Activated naive CD4-positive, alpha-beta T cell treated with anti-CD3 and anti-CD28 coated beads, Interleukin-2, amount 50 U/mL, for 24 hours (primary cell): ENCODE measurements around the gene PPM1F.
"Not testable (repeated sequence)": the region's sequence is repeated elsewhere in the genome, so short reads cannot be mapped to it uniquely, and the experiment has no call there.

Experiments used
- H3K27ac Mint-ChIP-seq: one replicate; pipeline ENCODE4 v1.8.0; 2021; ENCODE audit warnings: mild to moderate bottlenecking, mixed read lengths
- H3K27me3 Mint-ChIP-seq: one replicate; pipeline ENCODE4 v1.8.0; 2021; ENCODE audit warnings: mixed read lengths
- H3K36me3 Mint-ChIP-seq: one replicate; pipeline ENCODE4 v1.8.0; 2021; ENCODE audit warnings: mixed read lengths
- H3K4me1 Mint-ChIP-seq: one replicate; pipeline ENCODE4 v1.8.0; 2021; ENCODE audit warnings: mixed read lengths
- H3K4me3 Mint-ChIP-seq: one replicate; pipeline ENCODE4 v1.8.0; 2021; ENCODE audit warnings: mild to moderate bottlenecking, mixed read lengths
- H3K9me3 Mint-ChIP-seq: one replicate; pipeline ENCODE4 v1.8.0; 2021; ENCODE audit warnings: mixed read lengths

PPM1F gene

GRCh38 chr22:21940521-21940920, 12.1 kb downstream of the PPM1F start:
- no peaks in the 10 kb centered on the region for H3K36me3 Mint-ChIP-seq
- no peaks in the 10 kb centered on the region for H3K27me3 Mint-ChIP-seq
- peaks cover 39% of the 10 kb centered on the region for H3K4me1 Mint-ChIP-seq
- no peak overlapping the region for H3K4me3 Mint-ChIP-seq
- no peak overlapping the region for H3K27ac Mint-ChIP-seq
- no peaks in the 10 kb centered on the region for H3K9me3 Mint-ChIP-seq

GRCh38 chr22:21939935-21940334, 12.7 kb downstream of the PPM1F start:
- H3K4me3 Mint-ChIP-seq, H3K9me3 Mint-ChIP-seq, H3K36me3 Mint-ChIP-seq, H3K27me3 Mint-ChIP-seq: not testable (repeated sequence)
- Mint-ChIP-seq H3K27ac (peak overlapping the region; percentile 70), H3K4me1 (peaks cover 39% of the 10 kb centered on the region)

- H3K27ac Mint-ChIP-seq = peak overlapping the region; percentile 70
- H3K36me3 Mint-ChIP-seq = peaks cover 1% of the 10 kb centered on the region
- no peaks in the 10 kb centered on the region for H3K27me3 Mint-ChIP-seq
- no peaks in the 10 kb centered on the region for H3K9me3 Mint-ChIP-seq
- H3K4me1 Mint-ChIP-seq = peaks cover 39% of the 10 kb centered on the region
- peak overlapping the region; percentile 30 for H3K4me3 Mint-ChIP-seq
Observed at GRCh38 chr22:21939461-21939913, 13.2 kb downstream of the PPM1F start.

GRCh38 chr22:21938906-21939305, 13.7 kb downstream of the PPM1F start:
- peaks cover 1% of the 10 kb centered on the region for H3K36me3 Mint-ChIP-seq
- no peaks in the 10 kb centered on the region for H3K9me3 Mint-ChIP-seq
- no peak overlapping the region for H3K27ac Mint-ChIP-seq
- peaks cover 39% of the 10 kb centered on the region for H3K4me1 Mint-ChIP-seq
- no peaks in the 10 kb centered on the region for H3K27me3 Mint-ChIP-seq
- peak overlapping the region; percentile 82 for H3K4me3 Mint-ChIP-seq

- H3K36me3 Mint-ChIP-seq = peaks cover 1% of the 10 kb centered on the region
- H3K4me3 Mint-ChIP-seq = peak overlapping the region; percentile 82
- no peaks in the 10 kb centered on the region for H3K27me3 Mint-ChIP-seq
- H3K4me1 Mint-ChIP-seq = peaks cover 39% of the 10 kb centered on the region
- no peaks in the 10 kb centered on the region for H3K9me3 Mint-ChIP-seq
- H3K27ac Mint-ChIP-seq = peak overlapping the region; percentile 68
Observed at GRCh38 chr22:21938071-21938822, 14.4 kb downstream of the PPM1F start.

GRCh38 chr22:21937821-21938070, 14.9 kb downstream of the PPM1F start:
- Mint-ChIP-seq H3K27me3 (no peaks in the 10 kb centered on the region), H3K27ac (peak overlapping the region; percentile 68), H3K4me1 (peaks cover 35% of the 10 kb centered on the region), H3K4me3 (peak overlapping the region; percentile 82), H3K9me3 (no peaks in the 10 kb centered on the region), H3K36me3 (peaks cover 1% of the 10 kb centered on the region)

- no peaks in the 10 kb centered on the region for H3K27me3 Mint-ChIP-seq
- peaks cover 29% of the 10 kb centered on the region for H3K4me1 Mint-ChIP-seq
- H3K9me3 Mint-ChIP-seq = no peaks in the 10 kb centered on the region
- no peak overlapping the region for H3K4me3 Mint-ChIP-seq
- H3K36me3 Mint-ChIP-seq = peaks cover 1% of the 10 kb centered on the region
- no peak overlapping the region for H3K27ac Mint-ChIP-seq
Observed at GRCh38 chr22:21937041-21937820, 15.4 kb downstream of the PPM1F start.

GRCh38 chr22:21936151-21936775, 16.4 kb downstream of the PPM1F start:
- no peaks in the 10 kb centered on the region for H3K9me3 Mint-ChIP-seq
- H3K4me1 Mint-ChIP-seq = peaks cover 22% of the 10 kb centered on the region
- H3K4me3 Mint-ChIP-seq = no peak overlapping the region
- H3K27ac Mint-ChIP-seq = no peak overlapping the region
- H3K36me3 Mint-ChIP-seq = peaks cover 1% of the 10 kb centered on the region
- H3K27me3 Mint-ChIP-seq = no peaks in the 10 kb centered on the region

GRCh38 chr22:21933910-21934309, 18.7 kb downstream of the PPM1F start:
- peaks cover 1% of the 10 kb centered on the region for H3K36me3 Mint-ChIP-seq
- H3K9me3 Mint-ChIP-seq = no peaks in the 10 kb centered on the region
- no peak overlapping the region for H3K4me3 Mint-ChIP-seq
- no peak overlapping the region for H3K27ac Mint-ChIP-seq
- H3K4me1 Mint-ChIP-seq = peaks cover 14% of the 10 kb centered on the region
- no peaks in the 10 kb centered on the region for H3K27me3 Mint-ChIP-seq

- no peak overlapping the region for H3K27ac Mint-ChIP-seq
- H3K4me3 Mint-ChIP-seq = no peak overlapping the region
- peaks cover 9% of the 10 kb centered on the region for H3K4me1 Mint-ChIP-seq
- no peaks in the 10 kb centered on the region for H3K27me3 Mint-ChIP-seq
- H3K9me3 Mint-ChIP-seq = no peaks in the 10 kb centered on the region
- peaks cover 1% of the 10 kb centered on the region for H3K36me3 Mint-ChIP-seq
Observed at GRCh38 chr22:21933413-21933812, 19.2 kb downstream of the PPM1F start.

GRCh38 chr22:21932347-21932746, 20.3 kb downstream of the PPM1F start:
- H3K4me1 Mint-ChIP-seq = no peaks in the 10 kb centered on the region
- H3K36me3 Mint-ChIP-seq = peaks cover 1% of the 10 kb centered on the region
- no peak overlapping the region for H3K27ac Mint-ChIP-seq
- no peaks in the 10 kb centered on the region for H3K27me3 Mint-ChIP-seq
- no peak overlapping the region for H3K4me3 Mint-ChIP-seq
- H3K9me3 Mint-ChIP-seq = no peaks in the 10 kb centered on the region

- Mint-ChIP-seq H3K36me3 (peaks cover 1% of the 10 kb centered on the region), H3K9me3 (no peaks in the 10 kb centered on the region), H3K4me1 (no peaks in the 10 kb centered on the region), H3K27me3 (no peaks in the 10 kb centered on the region), H3K27ac (no peak overlapping the region), H3K4me3 (no peak overlapping the region)
Observed at GRCh38 chr22:21931056-21931455, 21.6 kb downstream of the PPM1F start.

- Mint-ChIP-seq H3K4me3 (no peak overlapping the region), H3K9me3 (no peaks in the 10 kb centered on the region), H3K27ac (no peak overlapping the region), H3K27me3 (no peaks in the 10 kb centered on the region), H3K4me1 (no peaks in the 10 kb centered on the region), H3K36me3 (no peaks in the 10 kb centered on the region)
Observed at GRCh38 chr22:21929253-21929652, 23.4 kb downstream of the PPM1F start.

GRCh38 chr22:21928048-21928447, 24.6 kb downstream of the PPM1F start:
- Mint-ChIP-seq H3K27me3 (no peaks in the 10 kb centered on the region), H3K9me3 (no peaks in the 10 kb centered on the region), H3K27ac (no peak overlapping the region), H3K4me3 (no peak overlapping the region), H3K36me3 (no peaks in the 10 kb centered on the region), H3K4me1 (no peaks in the 10 kb centered on the region)

GRCh38 chr22:21927174-21927823, 25.3 kb downstream of the PPM1F start:
- Mint-ChIP-seq H3K4me1 (no peaks in the 10 kb centered on the region), H3K36me3 (no peaks in the 10 kb centered on the region), H3K9me3 (no peaks in the 10 kb centered on the region), H3K27ac (peak overlapping the region; percentile 41), H3K27me3 (no peaks in the 10 kb centered on the region), H3K4me3 (no peak overlapping the region)

- Mint-ChIP-seq H3K9me3 (no peaks in the 10 kb centered on the region), H3K36me3 (no peaks in the 10 kb centered on the region), H3K4me1 (no peaks in the 10 kb centered on the region), H3K27me3 (no peaks in the 10 kb centered on the region), H3K4me3 (no peak overlapping the region), H3K27ac (peak overlapping the region; percentile 41)
Observed at GRCh38 chr22:21926728-21927127, 25.9 kb downstream of the PPM1F start.
